Fibroblast of villous mesenchyme (primary cell): ENCODE data around the gene DNAAF6. TPM values are rescaled to one million over a fixed set of nuclear protein-coding genes. Genes with fewer than 3 reads are reported as not detected.

Source experiments
- DNase-seq: peaks from one replicate; pipeline ENCODE4 v3.0.0-alpha.2; 2010; ENCODE audit warnings: low read depth
- H3K4me3 ChIP-seq: 2 replicates; pipeline ENCODE4 v1.5.1; 2011; ENCODE audit warnings: low read depth, mild to moderate bottlenecking, low read length
- small RNA-seq: library from RNA; depleted of rRNA; stranded (forward); fragments of <200 nt; gene quantifications from one replicate; pipeline ENCODE3, GENCODE V24; 2012
- total RNA-seq: library from RNA; depleted of rRNA; stranded (reverse); fragments of >200 nt; gene quantifications from 2 replicates; pipeline ENCODE4 v1.2.3, GENCODE V29; 2012
- TF ChIP-seq, protein P1 (sequence below): IDR thresholded peaks from 2 replicates; pipeline ENCODE4 v1.5.1; 2012; ENCODE audit warnings: low read depth, mild to moderate bottlenecking, low read length; ENCODE audit not compliant: insufficient read depth

DNAAF6 gene
- total RNA-seq, 1 donor = not detected

GRCh38 chrX:107290019-107290418 lies 83.6 kb downstream of the DNAAF6 start:
- TF ChIP-seq, protein P1, sequence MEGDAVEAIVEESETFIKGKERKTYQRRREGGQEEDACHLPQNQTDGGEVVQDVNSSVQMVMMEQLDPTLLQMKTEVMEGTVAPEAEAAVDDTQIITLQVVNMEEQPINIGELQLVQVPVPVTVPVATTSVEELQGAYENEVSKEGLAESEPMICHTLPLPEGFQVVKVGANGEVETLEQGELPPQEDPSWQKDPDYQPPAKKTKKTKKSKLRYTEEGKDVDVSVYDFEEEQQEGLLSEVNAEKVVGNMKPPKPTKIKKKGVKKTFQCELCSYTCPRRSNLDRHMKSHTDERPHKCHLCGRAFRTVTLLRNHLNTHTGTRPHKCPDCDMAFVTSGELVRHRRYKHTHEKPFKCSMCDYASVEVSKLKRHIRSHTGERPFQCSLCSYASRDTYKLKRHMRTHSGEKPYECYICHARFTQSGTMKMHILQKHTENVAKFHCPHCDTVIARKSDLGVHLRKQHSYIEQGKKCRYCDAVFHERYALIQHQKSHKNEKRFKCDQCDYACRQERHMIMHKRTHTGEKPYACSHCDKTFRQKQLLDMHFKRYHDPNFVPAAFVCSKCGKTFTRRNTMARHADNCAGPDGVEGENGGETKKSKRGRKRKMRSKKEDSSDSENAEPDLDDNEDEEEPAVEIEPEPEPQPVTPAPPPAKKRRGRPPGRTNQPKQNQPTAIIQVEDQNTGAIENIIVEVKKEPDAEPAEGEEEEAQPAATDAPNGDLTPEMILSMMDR = no peak
- H3K4me3 ChIP-seq = no peak overlapping the region
- DNase-seq = no peak

DNA sequence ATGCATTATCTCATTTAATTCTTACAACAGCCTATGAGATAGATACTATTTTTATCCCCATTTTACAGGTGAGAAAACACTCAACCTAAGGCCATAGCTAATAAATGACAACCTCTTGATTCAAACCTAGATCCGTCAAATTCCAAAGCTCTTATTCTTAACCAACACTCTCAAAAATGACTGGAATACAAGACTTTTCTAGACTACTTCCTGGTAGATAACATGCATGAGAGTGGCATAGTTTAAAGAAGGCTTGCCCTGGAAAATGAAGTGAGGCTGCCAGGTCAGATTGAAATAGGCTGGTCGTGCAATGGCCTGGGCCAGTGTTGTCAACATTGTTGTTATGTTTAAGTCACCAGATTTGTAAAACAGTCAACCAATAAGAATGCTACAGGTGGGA lies 86.6 kb downstream of the DNAAF6 start:
- no peak overlapping the region for H3K4me3 ChIP-seq
- DNase-seq = no peak
- TF ChIP-seq, protein P1 = no peak

Small RNA genes lying within 50 kb of the gene (small RNA-seq; reads per million reads assigned to genes)
- gene RF00019 = not detected

Other genes with a start within 250 kb of the DNAAF6 start
- 30.6 and 33.7 TPM in 2 replicates for gene MORC4, start 206.4 kb upstream of the DNAAF6 start, total RNA-seq
- gene RBM41, start 87.8 kb upstream of the DNAAF6 start, total RNA-seq = 13.2 and 14.7 TPM in 2 replicates
- gene NUP62CL, start 178 bp upstream of the DNAAF6 start, total RNA-seq = under 0.01 TPM in 1 of 2 replicates, not detected in the other
- under 0.01 TPM in 1 of 2 replicates, not detected in the other for gene FRMPD3, start 243.0 kb downstream of the DNAAF6 start, total RNA-seq